HG02884 (cell line): ENCODE measurements around the gene SLC14A1.

Experiments
- ATAC-seq: cut with Tn5 transposase; IDR thresholded peaks from one replicate; pipeline ENCODE4 v1.9.1; 2021; ENCODE audit warnings: mild to moderate bottlenecking, moderate library complexity; ENCODE audit not compliant: unreplicated experiment

Gene SLC14A1

GRCh38 chr18:45723567-45724355 lies at the start of gene SLC14A1:
SLC14A1 (plus strand) TSS chr18:45724181; CDS start chr18:45730321, 6,140 bp downstream.
- ATAC-seq: no peak

DNA sequence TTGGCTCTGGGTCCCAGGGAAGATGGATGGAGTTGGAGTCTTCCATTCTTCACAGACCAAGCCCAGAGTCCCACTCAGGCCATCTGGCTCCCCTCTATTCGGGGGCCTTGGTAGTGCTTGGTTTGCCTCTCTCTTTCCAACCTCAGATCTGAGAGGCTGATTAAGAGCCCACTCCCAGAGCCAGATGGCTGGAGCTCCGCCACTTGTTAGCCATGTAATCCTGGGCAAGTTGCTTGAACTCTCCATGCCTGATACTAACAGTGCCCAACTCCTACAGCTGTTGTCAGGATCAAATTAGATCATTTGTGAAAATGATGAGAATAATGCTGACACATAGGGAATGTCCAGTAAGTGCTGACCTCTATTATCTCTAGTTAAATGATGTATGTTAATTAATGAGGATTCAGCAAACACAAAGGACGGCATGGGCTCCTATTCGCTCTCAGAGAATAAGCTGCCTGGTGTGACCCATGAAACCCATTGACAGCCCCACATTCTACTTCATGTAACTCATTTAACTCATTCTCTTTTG lies 46.6 kb upstream of the SLC14A1 start:
- no peak for ATAC-seq

GRCh38 chr18:45678441-45678840 lies 45.5 kb upstream of the SLC14A1 start:
- no peak for ATAC-seq

GRCh38 chr18:45678850-45679249 lies 45.1 kb upstream of the SLC14A1 start:
- no peak for ATAC-seq

DNA sequence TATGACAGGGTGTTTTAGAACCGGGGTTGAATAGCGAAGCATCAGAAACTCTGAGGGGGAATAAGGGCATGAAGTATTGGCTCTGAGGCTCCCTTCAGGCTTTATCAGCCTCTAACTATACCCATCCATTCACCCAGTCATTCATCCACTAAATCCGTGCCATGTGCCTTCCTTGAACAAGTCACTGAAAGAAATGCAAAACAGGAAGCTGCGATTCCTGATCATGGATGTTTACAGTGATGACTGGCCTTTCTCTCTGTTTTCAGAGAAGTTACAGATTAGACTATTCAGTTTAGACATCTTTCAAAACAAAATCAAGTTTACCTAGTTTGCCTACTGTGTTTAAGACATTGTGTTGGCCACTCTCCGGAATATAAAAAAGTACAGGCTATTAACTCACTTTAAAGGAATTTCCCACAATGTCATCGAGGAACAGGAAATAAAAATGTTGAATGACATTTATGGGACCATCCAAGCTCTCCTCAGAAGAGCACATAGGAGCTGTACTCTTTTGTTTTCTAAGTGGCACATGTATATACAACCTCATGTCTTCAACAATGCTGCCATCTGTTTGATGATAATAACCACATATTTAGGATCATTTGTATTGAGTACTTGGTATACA lies 43.8 kb upstream of the SLC14A1 start:
- no peak for ATAC-seq

DNA sequence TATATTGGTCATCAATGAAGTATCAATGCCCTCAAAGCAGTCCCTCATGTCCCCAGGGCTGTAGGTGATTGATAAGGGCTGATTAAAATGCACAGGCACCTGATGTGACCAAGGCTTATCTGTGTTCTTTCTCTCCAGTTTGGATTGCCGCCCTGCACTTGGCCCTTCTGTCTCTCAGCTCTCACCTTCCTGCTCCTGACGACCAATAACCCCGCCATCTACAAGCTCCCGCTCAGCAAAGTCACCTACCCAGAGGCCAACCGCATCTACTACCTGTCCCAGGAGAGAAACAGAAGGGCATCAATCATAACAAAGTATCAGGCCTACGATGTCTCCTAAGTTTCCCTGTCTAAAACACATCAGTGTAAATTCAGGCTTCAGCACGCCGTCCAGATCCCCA lies 41.8 kb upstream of the SLC14A1 start:
- no peak for ATAC-seq

DNA sequence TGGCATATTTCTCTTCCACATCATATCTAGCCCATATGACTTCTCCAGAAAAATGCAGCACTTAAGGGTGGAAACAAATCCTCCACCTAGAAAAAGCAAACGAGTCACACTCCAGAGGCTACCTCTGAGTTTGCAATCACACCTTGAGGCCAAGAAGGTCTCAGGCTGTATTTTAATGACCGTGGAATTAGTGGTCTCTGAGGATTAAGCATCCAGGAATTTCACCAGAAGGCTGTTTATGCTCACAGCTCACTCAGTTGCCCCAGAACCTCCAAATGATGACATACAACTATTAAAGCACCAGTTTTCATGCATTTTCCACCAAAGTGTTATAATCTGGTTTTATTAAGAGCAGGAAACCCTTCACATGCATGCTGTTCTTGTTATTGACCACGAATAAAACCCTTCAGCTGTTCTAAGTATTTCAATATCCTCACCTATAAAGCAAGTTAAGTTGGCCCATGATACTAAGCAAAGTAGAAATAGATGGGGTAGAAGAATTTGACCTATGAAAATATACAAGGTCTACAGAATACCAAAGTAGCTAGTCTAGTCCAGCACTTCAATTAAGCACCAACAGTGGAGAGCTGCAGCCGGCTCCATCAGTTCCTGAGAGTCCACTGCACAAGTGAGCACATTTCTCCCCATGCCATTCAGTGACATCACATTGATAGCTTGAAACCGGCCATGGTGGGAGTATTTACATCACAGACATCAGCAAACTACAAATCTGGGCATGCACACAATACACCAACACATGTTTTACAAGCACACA lies 39.5 kb upstream of the SLC14A1 start:
- ATAC-seq: no peak

DNA sequence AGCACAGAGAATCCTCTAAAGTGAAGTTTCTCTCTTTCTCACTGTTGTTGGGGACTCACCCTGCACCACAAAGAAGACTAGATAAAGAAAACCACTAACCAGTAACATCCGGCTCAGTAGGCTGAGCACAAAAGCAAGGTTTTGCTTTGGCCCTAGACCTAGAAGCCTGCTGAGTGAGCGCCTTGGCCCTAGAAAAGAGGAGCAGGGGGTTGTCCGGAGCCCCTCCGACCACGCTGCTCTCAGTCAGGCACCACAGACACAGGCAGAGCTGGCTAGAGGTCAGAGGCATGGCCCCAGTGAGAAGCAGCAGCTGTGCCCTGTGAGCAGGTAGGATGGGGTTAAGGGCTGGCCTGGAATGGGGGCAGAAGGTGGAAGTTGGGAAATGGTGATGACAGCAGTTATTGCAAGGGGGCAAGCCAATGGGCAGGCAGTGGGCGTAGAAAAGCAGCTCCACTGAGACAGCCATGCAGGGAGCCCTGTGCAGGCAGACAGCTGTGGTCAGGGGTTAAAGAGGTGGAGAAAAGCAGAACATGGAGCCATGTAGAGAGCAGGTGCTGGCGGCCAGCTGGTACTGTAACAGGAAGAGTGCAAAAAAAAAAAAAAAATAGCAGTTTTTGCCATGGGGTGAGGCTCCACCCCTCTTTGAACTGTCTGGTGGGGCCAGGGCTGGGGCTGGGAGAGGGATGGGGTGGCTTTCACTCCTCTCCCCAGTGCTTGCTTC lies 36.9 kb upstream of the SLC14A1 start:
- peak; percentile 81 for ATAC-seq

DNA sequence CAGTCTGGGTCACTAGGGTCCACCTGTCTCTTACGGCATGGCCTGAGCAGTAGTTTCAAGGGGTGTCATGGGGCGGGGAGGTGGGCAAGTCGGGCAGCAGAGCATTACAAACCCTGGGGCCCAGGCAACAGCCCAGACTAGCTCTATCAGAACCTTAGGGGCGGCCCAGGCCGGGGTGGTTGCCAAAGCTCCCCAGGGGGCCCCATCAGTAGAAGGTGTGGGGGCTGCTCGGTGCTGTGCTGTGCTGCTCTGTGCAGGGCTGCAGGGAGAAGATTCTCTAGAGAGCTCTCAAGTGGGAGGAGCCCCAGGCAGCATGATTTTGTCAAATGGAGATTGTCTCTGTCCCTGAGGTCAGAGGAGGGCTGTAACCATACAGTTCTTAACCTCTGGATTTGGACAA lies 36.4 kb upstream of the SLC14A1 start:
- ATAC-seq: peak; percentile 35

DNA sequence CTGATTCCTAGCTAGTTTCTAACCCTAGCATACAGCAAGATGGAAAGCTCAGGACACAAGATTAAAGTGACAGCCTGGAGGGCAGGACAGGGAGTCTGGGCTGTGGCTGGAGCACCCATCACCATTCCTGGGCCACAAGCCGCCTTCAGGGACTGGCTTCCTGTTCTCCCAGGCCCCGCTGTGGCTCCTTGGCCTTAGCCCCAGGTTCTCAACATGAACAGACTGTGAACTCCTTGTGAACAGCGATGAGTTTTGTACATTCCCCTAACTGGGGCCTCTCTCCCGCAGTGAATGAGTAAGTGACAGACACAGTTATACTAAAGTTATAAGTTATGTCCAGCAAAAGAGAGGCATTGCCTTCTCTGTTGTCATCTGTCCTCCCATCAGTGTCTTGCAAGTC lies 35.9 kb upstream of the SLC14A1 start:
- no peak for ATAC-seq

DNA sequence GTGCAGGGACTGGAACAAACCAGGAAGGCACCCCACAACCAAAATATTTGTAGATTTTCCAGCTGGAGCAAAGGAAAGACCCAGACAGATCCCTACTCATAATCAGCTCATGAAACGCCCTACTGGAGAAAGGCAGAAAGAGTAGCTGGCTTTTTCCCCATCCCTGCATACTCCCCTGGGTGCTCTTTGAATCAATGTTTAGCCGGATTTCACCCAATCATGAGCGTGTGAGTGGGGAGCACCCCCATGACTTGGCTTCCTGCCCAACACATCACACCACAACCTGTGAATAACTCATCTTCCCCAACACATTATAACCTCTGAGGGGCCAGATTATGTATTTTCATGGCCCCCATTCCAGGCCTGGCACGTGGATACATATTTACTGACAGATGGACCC lies 35.1 kb upstream of the SLC14A1 start:
- no peak for ATAC-seq

- no peak for ATAC-seq
Observed at GRCh38 chr18:45689396-45689795, 34.6 kb upstream of the SLC14A1 start.

DNA sequence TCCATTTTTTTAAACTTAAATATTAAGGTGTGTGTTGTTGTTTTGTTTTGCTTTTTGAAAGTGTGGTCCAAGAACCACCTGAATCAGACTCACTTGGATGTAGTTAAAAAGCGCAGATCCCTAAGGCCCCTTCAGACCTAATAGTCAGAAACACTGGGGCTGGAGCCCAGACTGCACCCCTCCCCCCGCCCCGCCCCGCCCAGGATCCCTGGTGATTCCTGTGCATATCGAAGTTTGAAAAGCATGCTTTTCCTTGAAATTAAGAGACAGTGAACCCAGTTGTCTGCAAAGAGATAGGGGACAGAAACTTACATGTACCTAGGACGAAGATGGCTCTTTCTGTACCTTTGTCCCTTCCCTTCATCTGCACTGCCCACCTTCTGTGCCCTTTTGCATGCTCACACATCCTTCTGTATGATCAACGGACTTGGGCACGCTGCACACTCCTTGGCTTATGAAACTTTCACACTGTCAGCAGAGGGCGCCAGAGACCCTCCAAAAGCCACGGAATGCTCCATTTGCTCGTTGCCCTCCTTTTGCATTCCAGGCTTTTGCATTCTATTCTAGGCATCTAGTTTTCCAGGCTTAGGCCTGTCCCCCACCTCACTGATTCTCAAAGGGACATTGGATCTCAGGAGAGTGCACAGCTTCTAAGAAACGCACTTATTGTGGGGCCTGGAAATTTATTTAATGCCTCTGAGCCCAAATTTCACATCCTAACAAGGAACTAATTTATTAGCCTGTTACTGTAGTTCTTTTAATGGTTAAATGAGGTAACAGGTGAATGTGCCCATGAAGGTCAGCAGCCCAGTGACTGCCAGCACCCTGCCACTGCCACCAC lies 32.8 kb upstream of the SLC14A1 start:
- no peak for ATAC-seq

- no peak for ATAC-seq
Observed at GRCh38 chr18:45691816-45692179, 32.2 kb upstream of the SLC14A1 start.

- no peak for ATAC-seq
Observed at GRCh38 chr18:45702708-45703265, 21.2 kb upstream of the SLC14A1 start.

GRCh38 chr18:45708831-45709230 lies 15.2 kb upstream of the SLC14A1 start:
- no peak for ATAC-seq

DNA sequence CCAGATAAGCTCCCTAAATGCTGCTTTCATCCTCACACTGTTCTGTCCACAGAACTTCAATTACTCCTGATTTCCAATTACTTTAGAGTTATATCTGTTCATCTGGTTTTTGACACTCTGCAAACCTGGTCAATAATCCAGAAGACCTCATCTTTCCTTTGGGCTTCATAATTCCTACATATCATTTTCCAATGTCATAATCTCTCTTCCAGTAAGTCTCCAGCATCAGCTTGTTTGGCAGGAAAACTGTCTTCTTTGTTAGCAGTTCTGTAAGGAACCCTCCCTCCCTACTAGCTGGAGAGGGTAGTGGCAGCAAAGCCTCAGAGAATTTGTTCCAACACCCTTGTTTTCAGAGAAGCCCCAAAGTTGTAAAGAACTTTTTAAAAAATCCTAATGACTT lies 11.9 kb upstream of the SLC14A1 start:
- no peak for ATAC-seq

- ATAC-seq: no peak
Observed at GRCh38 chr18:45713239-45713638, 10.7 kb upstream of the SLC14A1 start.

DNA sequence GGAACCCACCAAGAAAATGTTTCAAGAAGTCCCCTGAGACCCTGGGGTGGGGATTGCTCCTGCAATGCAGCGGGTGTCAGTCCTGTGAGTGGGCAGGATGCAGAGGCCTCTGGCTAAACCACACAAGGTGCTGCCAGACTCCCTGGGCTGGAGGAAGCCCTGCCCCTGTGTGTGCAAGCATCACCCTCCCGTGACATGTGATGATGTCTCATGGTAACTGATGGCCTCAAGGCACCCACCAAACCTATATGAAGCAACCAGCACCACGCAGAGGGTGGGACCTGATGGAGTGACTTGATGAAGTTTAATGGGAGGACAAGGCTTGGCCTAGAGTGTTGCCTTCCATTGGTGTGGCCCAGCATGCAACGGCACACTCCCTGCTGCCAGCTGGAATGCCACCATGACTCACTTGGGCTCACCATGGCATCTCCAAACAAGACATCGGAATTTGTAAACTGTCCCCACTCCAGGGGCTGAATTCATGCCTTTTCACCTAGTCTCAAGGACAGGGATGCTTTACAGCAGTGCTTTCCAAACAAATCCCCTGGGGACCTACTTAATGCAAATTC lies 8.7 kb upstream of the SLC14A1 start:
- no peak for ATAC-seq
